Cardiac muscle cell (in vitro differentiated cells and primary cell): Measurements from ENCODE around the gene SURF4. TPM values are rescaled to one million over a fixed set of nuclear protein-coding genes. Genes with fewer than 3 reads are reported as not detected.
"Not testable (repeated sequence)": the region's sequence is repeated elsewhere in the genome, so short reads cannot be mapped to it uniquely, and the experiment has no call there.

ENCODE experiments used
- DNase-seq, 2 donors: peaks; one replicate each; pipeline versions ENCODE4 v3.0.0 to v3.0.0-alpha.2; 2010 to 2017; ENCODE audit warnings: low read depth in 1 of 2, low spot score in 1 of 2
- H3K27ac ChIP-seq: fragments of 200-600 bp; sonication (generic); 2 replicates; pipeline ENCODE4 v1.5.1; 2016
- H3K27me3 ChIP-seq: fragments of 200-600 bp; sonication (generic); 2 replicates; pipeline ENCODE4 v1.6.0; 2016; ENCODE audit warnings: control low read depth
- H3K36me3 ChIP-seq: fragments of 200-600 bp; sonication (generic); 2 replicates; pipeline ENCODE4 v1.5.1; 2016; ENCODE audit warnings: control low read depth
- H3K4me1 ChIP-seq: fragments of 200-600 bp; sonication (generic); 2 replicates; pipeline ENCODE4 v1.8.1; 2017; ENCODE audit warnings: low read depth, mild to moderate bottlenecking, mixed run types
- H3K4me3 ChIP-seq: fragments of 200-600 bp; sonication (generic); 2 replicates; pipeline ENCODE4 v1.5.1; 2016; ENCODE audit warnings: mild to moderate bottlenecking
- H3K9me3 ChIP-seq: fragments of 200-600 bp; sonication (generic); 2 replicates; pipeline ENCODE4 v1.5.1; 2017; ENCODE audit warnings: low read depth, mild to moderate bottlenecking, control low read depth
- polyA plus RNA-seq: library from polyadenylated mRNA; unstranded; fragments of >200 nt; fragmentation: Nextera tagmentation; extraction: Ambion mirVana; gene quantifications from 2 replicates; pipeline ENCODE4 v1.2.1, GENCODE V29; 2016
- total RNA-seq: library from RNA; depleted of rRNA; stranded (reverse); fragments of >200 nt; gene quantifications from 2 replicates; pipeline ENCODE4 v1.2.3, GENCODE V29; 2016
- TF ChIP-seq, protein P1 (sequence below): IDR thresholded peaks from 2 replicates; pipeline ENCODE4 v1.5.1; 2012; ENCODE audit warnings: low read depth, mild to moderate bottlenecking, low read length

Gene SURF4
- total and polyA plus RNA-seq, 2 experiments from 2014 or later: 121 to 200 TPM

DNA sequence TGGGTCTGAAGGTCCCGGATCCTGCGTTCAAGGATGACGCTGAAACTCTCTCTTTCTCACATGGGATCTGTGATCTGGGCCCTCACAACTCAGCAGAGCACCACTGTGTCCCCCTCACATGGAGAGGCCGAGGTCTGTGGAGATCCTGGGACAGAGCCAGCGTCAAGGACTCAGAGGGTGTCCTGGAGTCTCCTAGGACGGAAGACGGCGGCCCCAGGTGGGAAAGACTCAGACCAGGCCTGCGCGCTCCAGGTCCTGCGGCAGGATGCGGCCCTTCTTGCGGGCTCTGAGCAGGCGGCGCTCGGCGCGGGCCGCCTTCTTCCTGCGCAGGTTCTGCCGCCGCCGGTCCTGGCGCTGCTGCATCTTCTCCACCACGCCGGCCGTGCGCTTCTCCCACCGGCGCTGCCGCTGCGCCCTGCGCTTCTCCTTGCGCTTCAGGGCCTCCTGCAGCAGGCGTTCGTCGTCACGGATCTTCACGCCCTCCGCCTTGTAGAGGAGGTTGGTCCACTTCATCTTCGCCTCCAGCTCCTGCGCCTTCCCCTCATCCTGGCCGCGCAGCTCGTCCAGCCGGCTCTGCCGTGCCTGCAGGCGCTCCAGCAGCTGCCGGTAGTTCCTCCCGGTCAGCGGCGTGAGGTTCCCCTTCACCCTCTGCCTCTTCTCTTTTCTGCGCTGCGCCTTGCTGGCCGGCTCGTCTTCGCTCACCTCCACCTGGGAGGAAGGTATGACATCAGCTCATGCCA lies 44.0 kb downstream of the SURF4 start:
- H3K4me1 ChIP-seq: peaks cover 5% of the 10 kb centered on the region
- H3K36me3 ChIP-seq: peaks cover 32% of the 10 kb centered on the region
- H3K27me3 ChIP-seq: no peaks in the 10 kb centered on the region
- TF ChIP-seq, protein P1, sequence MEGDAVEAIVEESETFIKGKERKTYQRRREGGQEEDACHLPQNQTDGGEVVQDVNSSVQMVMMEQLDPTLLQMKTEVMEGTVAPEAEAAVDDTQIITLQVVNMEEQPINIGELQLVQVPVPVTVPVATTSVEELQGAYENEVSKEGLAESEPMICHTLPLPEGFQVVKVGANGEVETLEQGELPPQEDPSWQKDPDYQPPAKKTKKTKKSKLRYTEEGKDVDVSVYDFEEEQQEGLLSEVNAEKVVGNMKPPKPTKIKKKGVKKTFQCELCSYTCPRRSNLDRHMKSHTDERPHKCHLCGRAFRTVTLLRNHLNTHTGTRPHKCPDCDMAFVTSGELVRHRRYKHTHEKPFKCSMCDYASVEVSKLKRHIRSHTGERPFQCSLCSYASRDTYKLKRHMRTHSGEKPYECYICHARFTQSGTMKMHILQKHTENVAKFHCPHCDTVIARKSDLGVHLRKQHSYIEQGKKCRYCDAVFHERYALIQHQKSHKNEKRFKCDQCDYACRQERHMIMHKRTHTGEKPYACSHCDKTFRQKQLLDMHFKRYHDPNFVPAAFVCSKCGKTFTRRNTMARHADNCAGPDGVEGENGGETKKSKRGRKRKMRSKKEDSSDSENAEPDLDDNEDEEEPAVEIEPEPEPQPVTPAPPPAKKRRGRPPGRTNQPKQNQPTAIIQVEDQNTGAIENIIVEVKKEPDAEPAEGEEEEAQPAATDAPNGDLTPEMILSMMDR: no peak
- no peak for DNase-seq
- no peak overlapping the region for H3K4me3 ChIP-seq
- no peaks in the 10 kb centered on the region for H3K9me3 ChIP-seq
- no peak overlapping the region for H3K27ac ChIP-seq

DNA sequence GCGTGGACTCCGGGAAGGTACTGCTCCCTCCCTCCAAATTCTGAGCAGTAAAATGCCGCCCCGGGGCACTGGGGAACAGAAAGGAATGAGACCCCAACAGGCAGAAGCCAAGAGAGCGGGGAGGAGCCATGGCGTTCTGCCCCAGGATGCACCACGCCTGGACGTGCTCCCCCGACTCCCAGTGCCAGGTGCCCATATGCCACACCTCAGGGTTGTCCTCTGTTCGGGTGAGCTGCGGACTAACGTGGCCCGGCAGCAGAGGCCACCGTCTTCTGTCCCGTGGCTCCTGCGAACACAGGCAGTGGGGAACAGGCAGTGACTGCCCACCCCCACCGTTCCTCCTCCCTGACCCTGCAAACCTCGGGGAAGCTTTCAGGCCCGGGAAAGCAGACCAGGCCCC lies 44.6 kb downstream of the SURF4 start:
- Histone ChIP-seq H3K9me3 (no peaks in the 10 kb centered on the region), H3K4me3 (no peak overlapping the region), H3K27ac (no peak overlapping the region), H3K4me1 (peaks cover 5% of the 10 kb centered on the region), H3K27me3 (no peaks in the 10 kb centered on the region), H3K36me3 (peaks cover 32% of the 10 kb centered on the region)
- no peak for DNase-seq
- TF ChIP-seq, protein P1: no peak

DNA sequence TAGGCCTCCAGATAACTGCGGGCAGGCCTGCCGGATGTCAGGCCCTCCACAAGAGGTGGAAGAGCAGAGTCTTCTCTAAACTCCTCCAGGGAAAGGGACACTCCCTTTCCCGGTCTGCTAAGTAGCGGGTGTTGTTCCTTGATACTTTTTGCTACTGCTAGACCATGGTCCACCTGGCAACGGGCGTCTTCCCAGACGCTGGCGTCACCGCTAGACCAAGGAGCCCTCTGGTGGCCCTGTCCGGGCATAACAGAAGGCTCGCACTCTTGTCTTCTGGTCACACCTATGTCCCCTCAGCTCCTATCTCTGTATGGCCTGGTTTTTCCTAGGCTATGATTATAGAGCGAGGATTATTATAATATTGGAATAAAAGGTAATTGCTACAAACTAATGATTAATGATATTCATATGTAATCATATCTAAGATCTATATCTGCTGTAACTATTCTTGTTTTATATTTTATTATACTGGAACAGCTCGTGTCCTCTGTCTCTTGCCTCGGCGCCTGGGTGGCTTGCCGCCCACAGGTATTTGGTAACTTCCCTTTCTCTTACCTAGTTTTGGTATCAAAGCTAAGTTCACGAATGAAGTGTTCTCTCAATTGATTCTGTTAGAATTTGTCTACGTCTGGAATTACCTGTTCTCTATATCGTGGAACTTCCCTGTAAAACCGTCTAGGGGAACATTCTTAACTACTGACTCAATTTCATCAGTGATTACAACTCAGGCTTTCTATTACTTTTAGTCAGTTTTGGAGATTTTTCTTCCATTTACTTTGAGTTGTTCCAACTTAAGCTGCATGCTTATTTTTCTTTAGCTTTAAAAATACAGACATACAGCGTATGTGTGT lies 46.3 kb downstream of the SURF4 start:
- H3K27ac ChIP-seq: peak overlapping the region; percentile 5
- peak in 1 of 2 donors; percentile 36 for DNase-seq
- TF ChIP-seq, protein P1: peak; percentile 60

DNA sequence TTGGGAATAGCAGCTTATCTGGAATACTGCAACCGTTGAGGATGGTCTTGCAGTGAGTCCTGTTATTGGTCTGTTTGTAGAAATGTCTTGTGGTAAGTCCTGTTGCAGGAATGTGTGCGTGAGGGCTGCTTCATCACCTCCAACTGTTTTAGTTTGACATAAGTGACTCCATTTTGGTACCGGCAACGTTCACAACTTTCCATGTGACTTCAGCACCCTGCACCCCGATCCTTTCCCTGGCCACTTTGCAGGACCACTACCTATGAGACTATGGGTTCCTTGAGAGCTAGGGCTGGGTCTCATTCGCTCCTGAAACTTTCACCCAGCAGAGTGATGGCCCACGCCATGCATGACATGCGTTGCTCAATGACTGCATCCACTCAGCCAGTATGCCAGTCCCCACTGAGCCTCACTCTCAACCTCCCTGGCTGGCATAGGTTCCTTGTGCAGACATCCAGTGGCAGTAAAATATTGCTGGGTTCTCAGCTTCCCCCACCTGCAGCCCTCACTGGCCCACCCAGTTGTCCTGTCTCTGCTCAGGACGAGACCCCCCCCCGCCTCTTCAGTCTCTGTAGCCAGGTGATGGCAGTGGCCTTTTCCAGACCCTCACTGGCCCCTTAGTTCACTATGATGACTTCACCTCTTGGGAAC lies 47.9 kb downstream of the SURF4 start:
- H3K4me3 ChIP-seq: no peak overlapping the region
- no peak overlapping the region for H3K27ac ChIP-seq
- no peaks in the 10 kb centered on the region for H3K9me3 ChIP-seq
- DNase-seq: no peak
- H3K27me3 ChIP-seq: no peaks in the 10 kb centered on the region
- no peaks in the 10 kb centered on the region for H3K4me1 ChIP-seq
- TF ChIP-seq, protein P1: no peak
- H3K36me3 ChIP-seq: peaks cover 24% of the 10 kb centered on the region

More for the DNA sequence above, 46.3 kb downstream of the SURF4 start:
- H3K4me1 ChIP-seq, H3K27me3 ChIP-seq, H3K9me3 ChIP-seq, H3K4me3 ChIP-seq: not testable (repeated sequence)
- peaks cover 32% of the 10 kb centered on the region for H3K36me3 ChIP-seq

DNA sequence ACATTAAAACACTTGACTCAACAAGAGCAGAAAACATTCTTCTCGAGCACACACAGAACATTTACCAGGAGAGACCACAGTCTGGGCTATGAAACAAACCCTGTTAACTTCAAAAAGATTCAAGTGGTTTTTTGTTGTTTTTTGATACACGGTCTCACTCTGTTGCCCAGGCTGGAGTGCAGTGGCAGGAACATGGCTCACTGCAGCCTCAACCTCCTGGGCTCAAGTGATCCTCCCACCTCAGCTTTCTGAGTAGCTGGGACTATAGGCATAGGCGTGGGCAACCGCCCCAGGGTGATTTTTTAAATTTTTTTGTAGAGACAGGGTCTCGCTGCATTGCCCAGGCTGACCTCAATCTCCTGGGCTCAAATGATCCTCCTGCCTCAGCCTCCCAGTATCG lies 48.8 kb downstream of the SURF4 start:
- not testable (repeated sequence) for H3K4me3 ChIP-seq, H3K4me1 ChIP-seq
- peaks cover 19% of the 10 kb centered on the region for H3K36me3 ChIP-seq

More for the DNA sequence above, 48.8 kb downstream of the SURF4 start:
- H3K9me3 ChIP-seq, H3K27ac ChIP-seq, DNase-seq, H3K27me3 ChIP-seq: not testable (repeated sequence)
